ENCODE results near the gene IRF8. TPM values are rescaled to one million over a fixed set of nuclear protein-coding genes. Genes with fewer than 3 reads are reported as not detected.

Gene IRF8
- total RNA-seq, 1 experiment from 2014 or later: 0.28 TPM

GRCh38 chr16:85908889-85909589 is 10.1 kb downstream of the IRF8 start:
- Histone ChIP-seq H2AK5ac (ENCODE audit: insufficient read length, low read length) (no peak overlapping the region), H3K79me1 (ENCODE audit: insufficient read depth, low read depth, low read length, poor library complexity, severe bottlenecking) (no peaks in the 10 kb centered on the region), H3K14ac (ENCODE audit: insufficient read depth, low read length) (no peak overlapping the region), H3K27ac (ENCODE audit: insufficient read length, low read depth, low read length) (no peak overlapping the region), H2BK20ac (ENCODE audit: low read depth, low read length, poor library complexity, severe bottlenecking) (no peak overlapping the region), H3K9ac (ENCODE audit: extremely low read depth, insufficient read length, low read length) (no peak overlapping the region), H2BK12ac (ENCODE audit: insufficient read length, low read depth, low read length) (no peak overlapping the region), H4K5ac (ENCODE audit: insufficient read length, low read depth, low read length) (no peak overlapping the region), H2BK5ac (ENCODE audit: insufficient read length, low read length) (no peak overlapping the region), H3K56ac (ENCODE audit: insufficient read length, low read depth, low read length) (no peak overlapping the region), H4K8ac (replicated peaks; ENCODE audit: insufficient read length, low read depth, low read length) (no peak overlapping the region), H3K23me2 (ENCODE audit: insufficient read length, low read depth, low read length, poor library complexity, severe bottlenecking) (no peaks in the 10 kb centered on the region), H3K4me1 (ENCODE audit: insufficient read depth, low read length) (peaks cover 3% of the 10 kb centered on the region), H4K91ac (ENCODE audit: insufficient read length, low read depth, low read length) (no peak overlapping the region), H2BK15ac (ENCODE audit: low read depth, low read length) (no peak overlapping the region), H4K20me1 (ENCODE audit: control insufficient read depth, insufficient read depth, insufficient read length) (no peaks in the 10 kb centered on the region), H3K9me3 (ENCODE audit: control insufficient read depth, low read depth, low read length) (no peaks in the 10 kb centered on the region), H3K18ac (ENCODE audit: insufficient read length, low read depth, low read length) (no peak overlapping the region), H3K4ac (ENCODE audit: low read depth, low read length) (no peak overlapping the region), H3K79me2 (ENCODE audit: insufficient read depth, low read length) (no peaks in the 10 kb centered on the region), H3K23ac (ENCODE audit: insufficient read length, low read depth, low read length) (no peak overlapping the region), H3T11ph (ENCODE audit: low read length) (no peak overlapping the region), H2BK120ac (ENCODE audit: low read depth, low read length, poor library complexity, severe bottlenecking) (no peak overlapping the region), H3K4me2 (ENCODE audit: insufficient read depth, insufficient read length, low read length) (no peak overlapping the region), H3K27me3 (ENCODE audit: insufficient read depth, low read length) (no peaks in the 10 kb centered on the region), H2AFZ (ENCODE audit: low read length) (no peak overlapping the region)
- Mint-ChIP-seq H3K27ac (no peak overlapping the region; a peak in 1 of 7 replicates), H3K27me3 (ENCODE audit: low read depth) (peaks cover 39% of the 10 kb centered on the region), H3K36me3 (ENCODE audit: insufficient read depth in 1 of 3, low read depth in 3 of 3) (no peaks in the 10 kb centered on the region), H3K9me3 (peaks cover 0 to 10% of the 10 kb centered on the region in 2 experiments; a peak in 4 of 5 replicates), H3K4me1 (peaks cover 6 to 25% of the 10 kb centered on the region in 2 experiments), H3K4me3 (no peak overlapping the region)
- DNase-seq: no peak
- WGBS (ENCODE audit: extremely low coverage, insufficient read length, low lambda C conversion rate): no CpG with 5 or more reads among the region's 10 CpGs
- no peak for TF ChIP-seq CTCF (conservative IDR thresholded peaks at IDR 0.05)

All from H9 (cell line).